Measurements from ENCODE around the gene CORO2B. TPM values are rescaled to one million over a fixed set of nuclear protein-coding genes. Genes with fewer than 3 reads are reported as not detected.

CORO2B gene
- total RNA-seq, 6 experiments from 2014 or later: 9.3 to 11.0 (median 9.9) TPM

GRCh38 chr15:68711406-68711805 is 132.6 kb downstream of the CORO2B start:
- H3K27ac Mint-ChIP-seq: no peak overlapping the region
- DNase-seq: no peak
- no peaks in the 10 kb centered on the region for H3K9me3 Mint-ChIP-seq
- TF ChIP-seq CTCF (IDR thresholded peaks at IDR 0.05): no peak
- no peaks in the 10 kb centered on the region for H3K4me1 Mint-ChIP-seq (ENCODE audit: low read depth)
- H3K36me3 Mint-ChIP-seq (ENCODE audit: low read depth): peaks cover 9% of the 10 kb centered on the region; the same call in 1 of the 2 replicates
- no peak overlapping the region for H3K4me3 Mint-ChIP-seq
- H3K27me3 Mint-ChIP-seq (ENCODE audit: insufficient read depth): no peaks in the 10 kb centered on the region; the same call in 1 of the 2 replicates

DNA sequence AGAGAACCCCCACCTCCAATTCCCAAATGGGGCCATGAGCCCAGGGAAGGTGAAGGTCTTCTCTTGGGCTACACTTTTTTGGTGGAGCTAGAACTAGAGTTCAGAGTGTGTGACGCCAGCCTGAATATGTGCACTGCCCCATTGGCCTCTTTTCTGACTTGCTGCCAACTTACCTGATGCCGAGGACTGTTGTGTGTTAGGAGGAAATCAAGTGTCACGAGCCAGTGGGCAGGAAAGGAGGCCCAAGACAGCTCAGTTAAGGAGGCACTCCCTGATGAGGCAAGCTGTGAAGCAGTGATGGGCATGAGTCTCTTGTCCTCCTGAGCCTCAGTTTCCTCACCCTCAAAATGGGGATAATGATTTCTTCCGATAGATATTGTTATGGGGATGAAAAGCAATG is 134.1 kb downstream of the CORO2B start:
- H3K9me3 Mint-ChIP-seq: no peaks in the 10 kb centered on the region
- H3K27me3 Mint-ChIP-seq (ENCODE audit: insufficient read depth): no peaks in the 10 kb centered on the region; the same call in 1 of the 2 replicates
- no peak overlapping the region for H3K27ac Mint-ChIP-seq
- no peak for TF ChIP-seq CTCF (IDR thresholded peaks at IDR 0.05)
- no peaks in the 10 kb centered on the region for H3K4me1 Mint-ChIP-seq (ENCODE audit: low read depth)
- DNase-seq: no peak
- no peak overlapping the region for H3K4me3 Mint-ChIP-seq
- peaks cover 10% of the 10 kb centered on the region; the same call in 1 of the 2 replicates for H3K36me3 Mint-ChIP-seq (ENCODE audit: low read depth)

DNA sequence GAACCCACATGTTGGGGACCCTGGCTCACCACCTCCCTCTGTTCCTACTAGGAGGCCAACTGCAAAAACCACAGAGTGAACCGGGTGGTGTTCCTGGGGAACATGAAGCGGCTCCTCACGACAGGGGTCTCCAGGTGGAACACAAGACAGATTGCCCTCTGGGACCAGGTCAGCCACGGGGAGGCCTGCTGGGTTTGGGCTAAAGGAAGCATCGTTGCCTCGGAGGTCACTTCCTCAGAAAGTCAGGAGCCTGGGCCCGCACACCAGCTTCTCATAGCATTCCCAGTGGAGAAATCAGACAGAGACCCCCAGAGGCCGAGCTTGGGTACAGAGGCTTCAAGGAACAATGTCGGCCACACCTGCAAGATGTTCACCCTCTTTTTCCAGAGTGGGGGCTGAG is 135.1 kb downstream of the CORO2B start:
- DNase-seq: no peak
- no peak overlapping the region for H3K27ac Mint-ChIP-seq
- peaks cover 10% of the 10 kb centered on the region; the same call in 1 of the 2 replicates for H3K36me3 Mint-ChIP-seq (ENCODE audit: low read depth)
- H3K4me3 Mint-ChIP-seq: no peak overlapping the region
- H3K4me1 Mint-ChIP-seq (ENCODE audit: low read depth): no peaks in the 10 kb centered on the region
- H3K27me3 Mint-ChIP-seq (ENCODE audit: insufficient read depth): no peaks in the 10 kb centered on the region; the same call in 1 of the 2 replicates
- H3K9me3 Mint-ChIP-seq: no peaks in the 10 kb centered on the region
- TF ChIP-seq CTCF (IDR thresholded peaks at IDR 0.05): no peak

GRCh38 chr15:68715111-68715510 is 136.3 kb downstream of the CORO2B start:
- Mint-ChIP-seq H3K4me3 (no peak overlapping the region), H3K36me3 (ENCODE audit: low read depth) (peaks cover 19% of the 10 kb centered on the region; the same call in 1 of the 2 replicates), H3K4me1 (ENCODE audit: low read depth) (peaks cover 7% of the 10 kb centered on the region; the same call in 1 of the 2 replicates), H3K27me3 (ENCODE audit: insufficient read depth) (no peaks in the 10 kb centered on the region), H3K27ac (no peak overlapping the region), H3K9me3 (no peaks in the 10 kb centered on the region)
- no peak for TF ChIP-seq CTCF (IDR thresholded peaks at IDR 0.05)
- DNase-seq: no peak

DNA sequence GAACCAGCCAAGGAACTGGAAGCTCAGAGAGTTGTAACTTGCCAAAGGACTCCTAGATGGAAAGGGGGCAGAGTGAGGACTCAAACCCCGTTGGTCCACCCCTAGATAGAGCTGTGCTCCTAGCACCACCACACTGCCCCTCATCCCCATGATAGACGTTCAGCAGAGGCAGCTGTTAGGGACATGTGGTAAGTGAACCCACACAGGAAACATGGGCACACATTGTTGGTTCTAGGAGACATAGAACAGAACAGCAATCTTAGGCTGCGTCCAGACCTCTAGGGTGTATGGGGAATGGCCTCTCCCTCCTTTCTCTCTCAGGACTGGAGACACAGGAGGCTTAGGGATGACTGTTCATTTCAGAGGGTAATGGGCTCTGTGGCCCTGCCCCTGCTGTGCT is 139.2 kb downstream of the CORO2B start:
- Mint-ChIP-seq H3K27me3 (ENCODE audit: insufficient read depth) (no peaks in the 10 kb centered on the region), H3K27ac (no peak overlapping the region)
- DNase-seq: no peak

More for the DNA sequence above, 139.2 kb downstream of the CORO2B start:
- TF ChIP-seq CTCF (IDR thresholded peaks at IDR 0.05): no peak
- H3K36me3 Mint-ChIP-seq (ENCODE audit: low read depth): peaks cover 19% of the 10 kb centered on the region; the same call in 1 of the 2 replicates
- no peak overlapping the region for H3K4me3 Mint-ChIP-seq
- peaks cover 7% of the 10 kb centered on the region; the same call in 1 of the 2 replicates for H3K4me1 Mint-ChIP-seq (ENCODE audit: low read depth)
- no peaks in the 10 kb centered on the region for H3K9me3 Mint-ChIP-seq
